AG04450 (cell line): Measurements from ENCODE around the gene PAX6. TPM values are rescaled to one million over a fixed set of nuclear protein-coding genes. Genes with fewer than 3 reads are reported as not detected.

Source experiments
- CTCF ChIA-PET: fragments of 300-600, 350-600 bp; formaldehyde crosslinking; extraction: SDS; loops from one replicate; lab custom pipeline; 2022; ENCODE audit warnings: antibody characterized with exemption, inconsistent platforms; lab: Charles Lee
- POLR2A ChIA-PET: fragments of 350-600 bp; formaldehyde crosslinking; extraction: SDS; loops from one replicate; lab custom pipeline; 2021; ENCODE audit warnings: antibody characterized with exemption, inconsistent platforms; lab: Yijun Ruan, JAX
- DNase-seq: peaks from one replicate; pipeline ENCODE4 v3.0.0-alpha.2; 2011; ENCODE audit warnings: low read depth, low spot score
- H3K27ac ChIP-seq: one replicate; pipeline ENCODE4 v1.5.1; 2012; ENCODE audit warnings: low read depth, low read length, control low read depth
- H3K27me3 ChIP-seq: one replicate; pipeline ENCODE4 v1.6.0; 2012; ENCODE audit warnings: low read length; ENCODE audit not compliant: control insufficient read depth, insufficient read depth
- H3K4me3 ChIP-seq: 2 replicates; pipeline ENCODE4 v1.5.1; 2011; ENCODE audit warnings: mild to moderate bottlenecking, low read depth, low read length, control low read depth
- H3K9me3 ChIP-seq: 2 replicates; pipeline ENCODE4 v1.5.1; 2012; ENCODE audit warnings: low read length; ENCODE audit not compliant: control insufficient read depth, insufficient read depth
- polyA plus RNA-seq: library from polyadenylated mRNA; depleted of rRNA; stranded (reverse); fragments of >200 nt; gene quantifications from 2 replicates; pipeline ENCODE4 v1.2.3, GENCODE V29; 2011
- TF ChIP-seq, protein P1 (sequence below): IDR thresholded peaks from 2 replicates; pipeline ENCODE4 v1.5.1; 2011; ENCODE audit warnings: low read depth, low read length, control low read depth, inconsistent platforms

Gene PAX6
- polyA plus RNA-seq, 1 experiment, result not detected

DNA sequence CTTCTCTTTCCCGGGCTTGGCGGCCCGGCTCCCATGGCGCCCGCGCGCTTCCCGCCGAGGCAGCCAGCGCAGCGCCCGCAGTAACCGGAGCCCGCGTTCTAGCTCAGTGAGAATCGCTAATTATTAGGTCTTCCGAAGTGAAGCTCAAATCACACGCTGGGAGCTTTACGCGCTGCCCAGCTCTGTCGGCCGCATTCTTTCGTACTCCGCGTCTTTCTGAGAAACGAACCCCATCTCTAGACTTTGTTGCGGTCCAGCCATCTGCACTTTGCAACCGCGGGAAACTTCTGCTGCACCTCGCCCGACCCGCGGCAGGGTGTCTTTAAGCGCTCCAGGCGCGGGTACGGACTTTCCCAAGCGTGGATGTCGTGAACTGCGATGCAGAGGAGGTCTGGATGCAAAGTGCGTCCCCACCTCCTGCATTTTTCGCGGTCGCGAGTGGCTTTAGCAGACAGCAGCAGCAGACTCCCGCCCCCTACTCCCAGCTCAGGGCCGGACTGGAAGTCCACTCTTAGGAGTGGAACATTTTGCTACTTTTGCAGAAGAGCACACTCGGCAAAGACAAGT lies 6.0 kb upstream of the PAX6 start:
- ChIA-PET CTCF (no interaction called here), POLR2A (no interaction called here)
- H3K4me3 ChIP-seq, result no peak overlapping the region
- no peak for DNase-seq
- TF ChIP-seq, protein P1, sequence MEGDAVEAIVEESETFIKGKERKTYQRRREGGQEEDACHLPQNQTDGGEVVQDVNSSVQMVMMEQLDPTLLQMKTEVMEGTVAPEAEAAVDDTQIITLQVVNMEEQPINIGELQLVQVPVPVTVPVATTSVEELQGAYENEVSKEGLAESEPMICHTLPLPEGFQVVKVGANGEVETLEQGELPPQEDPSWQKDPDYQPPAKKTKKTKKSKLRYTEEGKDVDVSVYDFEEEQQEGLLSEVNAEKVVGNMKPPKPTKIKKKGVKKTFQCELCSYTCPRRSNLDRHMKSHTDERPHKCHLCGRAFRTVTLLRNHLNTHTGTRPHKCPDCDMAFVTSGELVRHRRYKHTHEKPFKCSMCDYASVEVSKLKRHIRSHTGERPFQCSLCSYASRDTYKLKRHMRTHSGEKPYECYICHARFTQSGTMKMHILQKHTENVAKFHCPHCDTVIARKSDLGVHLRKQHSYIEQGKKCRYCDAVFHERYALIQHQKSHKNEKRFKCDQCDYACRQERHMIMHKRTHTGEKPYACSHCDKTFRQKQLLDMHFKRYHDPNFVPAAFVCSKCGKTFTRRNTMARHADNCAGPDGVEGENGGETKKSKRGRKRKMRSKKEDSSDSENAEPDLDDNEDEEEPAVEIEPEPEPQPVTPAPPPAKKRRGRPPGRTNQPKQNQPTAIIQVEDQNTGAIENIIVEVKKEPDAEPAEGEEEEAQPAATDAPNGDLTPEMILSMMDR, result no peak
- H3K27ac ChIP-seq, result no peak overlapping the region
- peaks cover 34% of the 10 kb centered on the region for H3K9me3 ChIP-seq
- peaks cover 100% of the 10 kb centered on the region for H3K27me3 ChIP-seq

DNA sequence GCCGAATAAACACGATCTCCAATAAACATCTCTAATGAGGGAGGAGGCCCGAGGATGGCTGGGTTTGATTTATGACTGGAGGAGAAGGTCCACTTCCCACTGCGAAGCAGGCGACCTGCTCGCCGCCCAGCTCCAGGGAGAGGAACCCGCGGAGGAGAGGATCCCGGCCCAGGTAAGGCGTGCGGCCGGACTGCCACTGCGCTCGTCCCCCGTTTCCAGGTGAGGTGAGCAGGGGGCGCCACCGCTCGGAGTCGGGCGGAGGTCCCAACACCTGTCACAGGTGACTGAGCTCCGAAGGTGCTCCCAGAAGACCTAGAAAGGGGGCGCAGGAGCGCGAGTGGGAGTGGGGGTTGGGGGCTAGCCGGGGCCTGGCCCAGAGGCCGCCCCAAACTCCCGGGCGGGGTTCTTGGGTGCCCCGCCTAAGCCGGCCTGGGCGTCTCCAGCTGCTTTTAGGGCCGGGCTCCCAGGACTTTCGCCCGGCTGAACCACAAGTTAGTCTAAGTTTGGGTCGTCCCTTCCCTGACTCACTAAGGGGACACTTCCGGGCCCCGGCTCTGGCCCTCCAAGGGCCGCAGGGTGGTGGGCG lies 5.4 kb upstream of the PAX6 start:
- ChIA-PET POLR2A (no interaction called here), CTCF (no interaction called here)
- DNase-seq, result no peak
- peaks cover 100% of the 10 kb centered on the region for H3K27me3 ChIP-seq
- TF ChIP-seq, protein P1, result no peak
- peaks cover 34% of the 10 kb centered on the region for H3K9me3 ChIP-seq
- H3K27ac ChIP-seq, result no peak overlapping the region
- no peak overlapping the region for H3K4me3 ChIP-seq

DNA sequence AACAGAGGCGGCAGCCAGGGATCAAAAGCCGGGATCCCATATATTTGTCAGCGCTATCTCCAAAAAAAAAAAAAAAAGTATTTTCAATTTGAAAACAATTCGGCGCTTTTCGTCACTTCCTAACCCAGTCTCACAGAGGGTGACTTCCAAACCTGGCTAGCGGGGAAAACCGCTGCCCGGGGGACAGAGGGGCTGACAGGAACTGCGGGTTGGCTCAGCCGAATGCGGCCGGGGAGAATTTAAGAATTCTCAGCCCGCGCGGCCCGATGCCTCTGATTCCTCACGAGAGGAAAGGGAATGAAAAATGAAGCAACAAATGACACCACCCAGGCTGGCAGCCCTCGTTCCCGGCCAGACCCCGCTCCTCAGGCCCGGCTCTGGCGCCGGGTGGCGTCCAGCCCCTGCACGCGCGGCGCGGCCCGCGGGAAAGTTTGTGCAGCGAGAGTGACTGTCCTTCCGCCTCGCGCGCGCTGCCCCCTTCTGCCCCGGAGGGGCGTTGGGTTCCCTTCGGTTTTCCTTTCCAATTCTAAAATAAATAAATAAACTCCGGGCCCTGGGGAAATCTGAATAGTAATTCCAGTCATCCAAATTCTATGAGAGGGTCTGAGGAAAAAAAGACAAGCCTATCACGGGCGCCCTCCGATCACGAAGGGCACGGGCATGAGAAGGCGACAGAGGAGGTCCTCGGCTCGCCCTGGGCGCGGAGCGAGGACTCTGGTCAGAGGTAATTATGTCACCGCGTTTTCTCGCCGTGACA lies 4.8 kb upstream of the PAX6 start:
- Histone ChIP-seq H3K27ac (no peak overlapping the region), H3K27me3 (peaks cover 100% of the 10 kb centered on the region), H3K9me3 (peaks cover 34% of the 10 kb centered on the region), H3K4me3 (no peak overlapping the region)
- CTCF ChIA-PET, result no interaction called here
- DNase-seq, result no peak
- TF ChIP-seq, protein P1, result no peak
- POLR2A ChIA-PET, result no interaction called here

DNA sequence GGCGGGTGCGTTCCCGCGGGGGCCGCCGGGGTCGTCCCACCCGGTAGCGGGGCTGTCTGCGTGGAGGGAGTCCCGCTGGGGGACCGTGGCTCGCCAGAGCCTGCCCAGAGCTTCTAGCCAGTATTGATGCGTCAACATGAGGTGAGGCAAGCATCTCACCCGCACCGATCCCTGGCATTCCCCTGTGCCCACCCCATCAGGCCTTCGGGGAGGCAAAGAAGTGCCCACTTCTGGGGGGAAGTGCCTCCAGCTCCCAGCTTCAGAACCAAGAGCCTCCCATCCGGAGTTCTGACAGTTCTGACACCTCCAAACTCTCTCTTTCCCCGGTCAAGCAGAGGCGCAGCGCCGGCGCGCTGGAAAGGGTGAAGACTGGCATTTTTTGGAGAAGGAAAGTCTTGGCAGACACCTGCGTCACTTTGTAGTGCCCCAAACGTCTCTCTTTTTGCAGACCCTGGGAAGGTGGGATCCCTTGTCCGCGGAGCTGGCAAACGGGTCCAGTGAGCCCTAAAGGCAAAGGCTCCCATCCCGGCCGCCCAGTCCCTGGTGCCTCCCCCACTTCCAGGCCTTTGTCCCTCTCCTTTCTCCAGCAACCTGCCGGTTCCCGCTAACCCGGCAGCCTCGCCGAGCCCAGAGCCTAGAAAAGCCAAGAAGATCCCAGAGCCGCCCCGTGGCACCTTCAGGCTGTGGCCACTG lies 3.2 kb upstream of the PAX6 start:
- DNase-seq, result no peak
- Histone ChIP-seq H3K27me3 (peaks cover 98% of the 10 kb centered on the region), H3K4me3 (no peak overlapping the region), H3K9me3 (peaks cover 22% of the 10 kb centered on the region), H3K27ac (no peak overlapping the region)
- POLR2A ChIA-PET, result no interaction called here
- CTCF ChIA-PET, result interaction anchor here (1.2 kb wide), 1 partner anchor 362 kb away, joined by 3 read pairs; no protein-coding TSS in a partner anchor
- TF ChIP-seq, protein P1, result no peak
